Stimulated activated CD8-positive, alpha-beta memory T cell treated with anti-CD3 and anti-CD28 coated beads, Interleukin-12 subunit alpha, Interleukin-12 subunit beta, amount 100 ng/mL, for 24 hours (primary cell): Measurements from ENCODE around the gene COL6A5.
"Not testable (repeated sequence)": the region's sequence is repeated elsewhere in the genome, so short reads cannot be mapped to it uniquely, and the experiment has no call there.

ENCODE experiments used
- DNase-seq: peaks from one replicate; pipeline ENCODE4 v3.0.0-alpha.2; 2020; ENCODE audit errors: extremely low read depth

Gene COL6A5

GRCh38 chr3:130345487-130346079 is at the start of gene COL6A5:
TSS of gene COL6A5 (plus strand) at chr3:130345672. CDS start at chr3:130373639, 27,967 bp downstream.
- DNase-seq = no peak

GRCh38 chr3:130299531-130299930 is 45.9 kb upstream of the COL6A5 start:
- no peak for DNase-seq

- no peak for DNase-seq
These were observed 44.6 kb upstream of the COL6A5 start for GRCh38 chr3:130300888-130301287.

- no peak for DNase-seq
These were observed 35.4 kb upstream of the COL6A5 start for GRCh38 chr3:130310109-130310508.

- no peak for DNase-seq
These were observed 33.1 kb upstream of the COL6A5 start for GRCh38 chr3:130312374-130312773.

- no peak for DNase-seq
These were observed 29.3 kb upstream of the COL6A5 start for GRCh38 chr3:130316169-130316568.

- no peak for DNase-seq
These were observed 22.0 kb upstream of the COL6A5 start for GRCh38 chr3:130323503-130323902.

GRCh38 chr3:130340766-130341165 is 4.7 kb upstream of the COL6A5 start:
- DNase-seq = no peak

- no peak for DNase-seq
These were observed 4.1 kb upstream of the COL6A5 start for GRCh38 chr3:130341388-130341787.

- DNase-seq = no peak
These were observed 3.6 kb upstream of the COL6A5 start for GRCh38 chr3:130341882-130342281.

GRCh38 chr3:130342821-130343661 is 2.4 kb upstream of the COL6A5 start:
- DNase-seq = no peak

- not testable (repeated sequence) for DNase-seq
These were observed 2.8 kb downstream of the COL6A5 start for GRCh38 chr3:130348258-130348657.

- no peak for DNase-seq
These were observed 9.0 kb downstream of the COL6A5 start for GRCh38 chr3:130354430-130354829.

GRCh38 chr3:130374033-130374432 is 28.6 kb downstream of the COL6A5 start:
- no peak for DNase-seq

GRCh38 chr3:130374908-130375307 is 29.4 kb downstream of the COL6A5 start:
- DNase-seq = no peak

- DNase-seq = no peak
These were observed 32.6 kb downstream of the COL6A5 start for GRCh38 chr3:130377960-130378676.

GRCh38 chr3:130378677-130379191 is 33.3 kb downstream of the COL6A5 start:
- no peak for DNase-seq

GRCh38 chr3:130379274-130379673 is 33.8 kb downstream of the COL6A5 start:
- no peak for DNase-seq

GRCh38 chr3:130380398-130380797 is 34.9 kb downstream of the COL6A5 start:
- DNase-seq = no peak

GRCh38 chr3:130383424-130383823 is 38.0 kb downstream of the COL6A5 start:
- no peak for DNase-seq

- no peak for DNase-seq
These were observed 39.1 kb downstream of the COL6A5 start for GRCh38 chr3:130384476-130385025.

- DNase-seq = no peak
These were observed 41.3 kb downstream of the COL6A5 start for GRCh38 chr3:130386604-130387263.
